ENCODE results near the gene CXCL10.

CXCL10 gene

DNA sequence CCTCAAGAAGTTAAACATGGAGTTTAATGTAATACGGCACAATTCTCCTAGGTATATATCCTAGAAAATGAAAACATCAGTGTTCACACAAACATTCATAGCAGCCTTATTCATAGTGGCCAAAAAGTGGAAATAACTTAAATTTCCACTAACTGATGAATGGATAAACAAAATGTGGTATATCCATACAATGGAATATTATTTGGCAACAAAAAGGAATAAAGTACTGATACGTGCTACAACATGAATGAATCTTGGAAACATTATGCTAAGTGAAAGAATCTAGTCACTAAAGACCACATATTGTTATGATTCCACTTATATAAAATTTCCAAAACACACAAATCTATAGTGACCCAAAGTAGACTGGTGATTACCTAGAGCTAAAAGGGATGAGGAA, 47.1 kb downstream of the CXCL10 start:
- peaks cover 22 to 92% of the 10 kb centered on the region in 2 donors for H3K36me3 ChIP-seq (replicated peaks in 1 of 2; ENCODE audit: control insufficient read depth in 2 of 2, insufficient read depth in 2 of 2, low read length in 2 of 2)
- no peak for DNase-seq (ENCODE audit: low spot score)
- no peaks in the 10 kb centered on the region for H3K4me1 ChIP-seq (ENCODE audit: control insufficient read depth in 2 of 2, insufficient read depth in 1 of 2, low read depth in 1 of 2, low read length in 2 of 2)
- H3K27me3 ChIP-seq (ENCODE audit: control insufficient read depth in 3 of 3, insufficient read depth in 3 of 3, low read depth in 1 of 3, low read length in 3 of 3), result no peaks in the 10 kb centered on the region
- no peak overlapping the region for H2BK15ac ChIP-seq (ENCODE audit: low read length)
- no peak overlapping the region for H2AK5ac ChIP-seq (ENCODE audit: low read depth, low read length)
- H2AFZ ChIP-seq (ENCODE audit: low read length), result no peak overlapping the region
- no peak overlapping the region for H3K27ac ChIP-seq (replicated peaks; ENCODE audit: low read length)
- H2BK5ac ChIP-seq (ENCODE audit: low read length), result no peak overlapping the region
- H3K9ac ChIP-seq (ENCODE audit: low read depth, low read length, poor library complexity), result no peak overlapping the region
- no peak overlapping the region for H3K4me3 ChIP-seq (ENCODE audit: low read length in 2 of 2)
- WGBS, 2 donors (ENCODE audit: extremely low coverage in 2 of 2, insufficient read length in 2 of 2, insufficient replicate concordance in 1 of 2), result no CpG with 5 or more reads among the region's 2 CpGs
- H3K23ac ChIP-seq (ENCODE audit: low read depth, low read length, poor library complexity), result no peak overlapping the region
- H3K79me1 ChIP-seq (ENCODE audit: low read depth, low read length), result no peaks in the 10 kb centered on the region
- no peak overlapping the region for H3K4ac ChIP-seq (ENCODE audit: low read length)
- no peak overlapping the region for H3K4me2 ChIP-seq (ENCODE audit: insufficient read depth, low read length, poor library complexity, severe bottlenecking)
- H3K14ac ChIP-seq (ENCODE audit: low read length), result no peak overlapping the region
- H4K91ac ChIP-seq (ENCODE audit: low read depth, low read length, poor library complexity), result no peak overlapping the region
- no peak overlapping the region for H2BK120ac ChIP-seq (ENCODE audit: low read depth, low read length)
- no peak overlapping the region for H2BK12ac ChIP-seq (ENCODE audit: low read length)
- H3K18ac ChIP-seq (ENCODE audit: low read length), result no peak overlapping the region
- peaks cover 0 to 16% of the 10 kb centered on the region in 2 donors for H3K9me3 ChIP-seq (replicated peaks in 1 of 2; ENCODE audit: control insufficient read depth in 2 of 2, insufficient read depth in 1 of 2, low read depth in 1 of 2, low read length in 2 of 2)
- no peak overlapping the region for H4K8ac ChIP-seq (ENCODE audit: low read depth, low read length)

DNA sequence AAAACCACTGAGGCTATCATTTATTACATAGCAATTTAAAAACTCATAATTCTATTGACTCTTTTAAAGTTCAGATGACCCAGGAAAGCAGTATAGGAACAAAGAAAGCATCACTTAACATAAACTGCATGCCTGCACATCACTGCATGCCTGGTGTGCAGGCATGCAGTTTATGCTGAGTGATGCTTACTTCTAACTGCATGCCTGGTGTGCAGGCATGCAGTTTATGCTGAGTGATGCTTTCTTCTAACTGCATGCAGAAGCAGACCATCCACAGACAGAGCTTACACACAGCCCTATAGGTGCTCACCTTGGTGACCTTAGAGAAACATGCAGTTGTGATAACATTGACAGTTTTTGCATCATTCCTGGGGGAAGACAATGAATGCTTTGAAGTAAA, 49.5 kb downstream of the CXCL10 start:
- Histone ChIP-seq H2BK15ac (ENCODE audit: low read length) (no peak overlapping the region), H4K91ac (ENCODE audit: low read depth, low read length, poor library complexity) (no peak overlapping the region), H3K4me1 (ENCODE audit: control insufficient read depth in 2 of 2, insufficient read depth in 1 of 2, low read depth in 1 of 2, low read length in 2 of 2) (no peaks in the 10 kb centered on the region), H2AFZ (ENCODE audit: low read length) (no peak overlapping the region), H2BK120ac (ENCODE audit: low read depth, low read length) (no peak overlapping the region), H3K14ac (ENCODE audit: low read length) (no peak overlapping the region), H4K8ac (ENCODE audit: low read depth, low read length) (no peak overlapping the region), H3K4me3 (ENCODE audit: low read length in 2 of 2) (no peak overlapping the region), H2BK5ac (ENCODE audit: low read length) (no peak overlapping the region), H3K9ac (ENCODE audit: low read depth, low read length, poor library complexity) (no peak overlapping the region), H3K4me2 (ENCODE audit: insufficient read depth, low read length, poor library complexity, severe bottlenecking) (no peak overlapping the region), H3K4ac (ENCODE audit: low read length) (no peak overlapping the region), H3K9me3 (replicated peaks in 1 of 2; ENCODE audit: control insufficient read depth in 2 of 2, insufficient read depth in 1 of 2, low read depth in 1 of 2, low read length in 2 of 2) (peaks cover 0 to 16% of the 10 kb centered on the region in 2 donors), H3K27me3 (ENCODE audit: control insufficient read depth in 3 of 3, insufficient read depth in 3 of 3, low read depth in 1 of 3, low read length in 3 of 3) (no peaks in the 10 kb centered on the region), H3K18ac (ENCODE audit: low read length) (no peak overlapping the region), H3K36me3 (replicated peaks in 1 of 2; ENCODE audit: control insufficient read depth in 2 of 2, insufficient read depth in 2 of 2, low read length in 2 of 2) (peaks cover 27 to 95% of the 10 kb centered on the region in 2 donors), H2AK5ac (ENCODE audit: low read depth, low read length) (no peak overlapping the region), H3K27ac (replicated peaks; ENCODE audit: low read length) (no peak overlapping the region), H3K23ac (ENCODE audit: low read depth, low read length, poor library complexity) (no peak overlapping the region), H3K79me1 (ENCODE audit: low read depth, low read length) (no peaks in the 10 kb centered on the region), H2BK12ac (ENCODE audit: low read length) (no peak overlapping the region)
- DNase-seq (ENCODE audit: low spot score), result no peak
